Suprapubic skin (tissue), 4 donors: ENCODE measurements around the gene GADL1. TPM values are rescaled to one million over a fixed set of nuclear protein-coding genes. Genes with fewer than 3 reads are reported as not detected.

Experiments used
- DNase-seq, 2 donors: peaks; one replicate each; pipeline ENCODE4 v3.0.0-alpha.2; 2019; ENCODE audit warnings: low spot score in 2 of 2
- H3K27ac ChIP-seq: fragments of 200-600 bp; sonication (generic); one replicate; pipeline ENCODE4 v1.5.1; 2019
- H3K27me3 ChIP-seq: fragments of 200-600 bp; sonication (generic); one replicate; pipeline ENCODE4 v1.5.1; 2019
- H3K36me3 ChIP-seq: fragments of 200-600 bp; sonication (generic); one replicate; pipeline ENCODE4 v1.5.1; 2019
- H3K4me1 ChIP-seq: fragments of 200-600 bp; sonication (generic); one replicate; pipeline ENCODE4 v1.5.1; 2019
- H3K4me3 ChIP-seq: fragments of 200-600 bp; sonication (generic); one replicate; pipeline ENCODE4 v1.5.1; 2019; ENCODE audit warnings: mild to moderate bottlenecking
- H3K9me3 ChIP-seq: fragments of 200-600 bp; sonication (generic); one replicate; pipeline ENCODE4 v1.5.1; 2019
- CTCF ChIP-seq, 2 donors: fragments of 200-600 bp in 1 of 2; fragments of 450-650 bp in 1 of 2; sonication (generic) in 1 of 2; IDR thresholded peaks; one replicate each; pipeline ENCODE4 v1.5.1; 2016 to 2019; ENCODE audit warnings: antibody characterized with exemption in 2 of 2, mild to moderate bottlenecking in 1 of 2, moderate library complexity in 1 of 2
- EP300 ChIP-seq: sonication (generic); formaldehyde crosslinking; IDR thresholded peaks from one replicate; pipeline ENCODE4 v1.6.1; 2017; ENCODE audit warnings: antibody characterized with exemption
- POLR2A ChIP-seq, 2 donors: fragments of 450-650 bp; IDR thresholded peaks; one replicate each; pipeline ENCODE4 v1.6.1; 2017; ENCODE audit warnings: antibody characterized with exemption in 2 of 2, mild to moderate bottlenecking in 2 of 2, moderate library complexity in 2 of 2
- POLR2AphosphoS5 ChIP-seq, 3 donors: sonication (generic); formaldehyde crosslinking; IDR thresholded peaks; one replicate each; pipeline ENCODE4 v1.6.1; 2017; ENCODE audit warnings: antibody characterized with exemption in 3 of 3
- WGBS: methylation state at CpG from one replicate; pipeline ENCODE4 v1.1.5; 2018; 5-methylcytosine and 5-hydroxymethylcytosine counted together
- total RNA-seq, 4 donors: library from RNA; depleted of rRNA; stranded (reverse); fragments of >200 nt; gene quantifications; one replicate each; pipeline ENCODE4 v1.1.0, GENCODE V29; 2016

Gene GADL1
- total RNA-seq, 4 donors from 2014 or later, result not detected

- Histone ChIP-seq H3K4me1 (no peaks in the 10 kb centered on the region), H3K9me3 (no peaks in the 10 kb centered on the region), H3K27ac (no peak overlapping the region), H3K36me3 (no peaks in the 10 kb centered on the region), H3K4me3 (no peak overlapping the region), H3K27me3 (no peaks in the 10 kb centered on the region)
- no peak for DNase-seq
- 97% methylated on average over 1 of the region's 1 CpG for WGBS
- TF ChIP-seq POLR2A (IDR thresholded peaks at IDR 0.05), result no peak
- no peak for TF ChIP-seq EP300
- TF ChIP-seq POLR2AphosphoS5 (IDR thresholded peaks at IDR 0.05), result no peak
- TF ChIP-seq CTCF (IDR thresholded peaks at IDR 0.05), result no peak
Measured at GRCh38 chr3:30918761-30919160, 24.3 kb upstream of the GADL1 start.

DNA sequence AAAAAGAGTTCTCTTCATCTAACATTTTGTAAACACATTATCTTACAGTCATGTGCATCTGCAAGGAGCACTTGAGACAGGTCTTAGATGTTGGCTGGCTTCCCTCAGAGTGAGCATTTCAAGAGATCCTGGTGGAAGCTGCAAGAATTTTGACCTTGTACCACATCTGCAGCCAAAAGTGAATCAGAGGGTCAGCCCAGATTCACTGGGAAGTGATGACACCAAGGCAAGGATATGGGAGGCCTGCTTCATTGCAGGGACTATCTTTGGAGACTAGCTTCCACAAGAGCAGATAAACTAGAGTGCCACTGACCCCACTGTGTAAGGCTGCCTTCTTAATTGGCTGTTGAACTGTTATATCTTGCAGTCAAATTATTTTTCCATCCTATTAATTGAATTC lies 21.3 kb upstream of the GADL1 start:
- TF ChIP-seq POLR2A (IDR thresholded peaks at IDR 0.05) (no peak), POLR2AphosphoS5 (IDR thresholded peaks at IDR 0.05) (no peak), CTCF (IDR thresholded peaks at IDR 0.05) (no peak), EP300 (no peak)
- Histone ChIP-seq H3K4me1 (no peaks in the 10 kb centered on the region), H3K9me3 (no peaks in the 10 kb centered on the region), H3K27me3 (no peaks in the 10 kb centered on the region), H3K36me3 (no peaks in the 10 kb centered on the region), H3K27ac (no peak overlapping the region), H3K4me3 (no peak overlapping the region)
- DNase-seq, result no peak

DNA sequence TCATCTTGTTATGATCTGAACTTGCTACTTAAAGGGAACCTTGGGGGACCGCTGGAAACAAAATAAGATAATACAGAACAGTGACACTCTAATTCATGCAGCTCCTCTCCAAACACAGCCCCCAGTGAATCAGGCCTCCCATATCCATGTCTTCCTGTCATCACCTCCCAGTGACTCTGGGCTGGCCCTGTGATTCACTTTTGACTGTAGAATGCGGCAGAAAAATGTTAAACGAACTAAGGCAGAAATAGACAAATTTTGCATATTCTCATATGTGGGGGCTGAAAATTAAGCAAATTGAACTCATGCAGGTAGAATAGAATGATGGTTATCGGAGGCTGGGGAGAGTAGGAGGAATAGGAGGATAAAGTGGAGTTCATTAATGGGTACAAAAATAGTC lies 20.2 kb upstream of the GADL1 start:
- H3K9me3 ChIP-seq, result no peaks in the 10 kb centered on the region
- H3K27ac ChIP-seq, result no peak overlapping the region
- 88% methylated on average over 4 of the region's 4 CpGs for WGBS
- H3K4me3 ChIP-seq, result no peak overlapping the region
- no peaks in the 10 kb centered on the region for H3K36me3 ChIP-seq
- no peak for DNase-seq
- TF ChIP-seq EP300 (no peak), POLR2AphosphoS5 (IDR thresholded peaks at IDR 0.05) (no peak), CTCF (IDR thresholded peaks at IDR 0.05) (no peak), POLR2A (IDR thresholded peaks at IDR 0.05) (no peak)
- H3K27me3 ChIP-seq, result no peaks in the 10 kb centered on the region
- no peaks in the 10 kb centered on the region for H3K4me1 ChIP-seq

GRCh38 chr3:30913176-30913575 lies 18.7 kb upstream of the GADL1 start:
- Histone ChIP-seq H3K4me1 (no peaks in the 10 kb centered on the region), H3K36me3 (no peaks in the 10 kb centered on the region), H3K9me3 (no peaks in the 10 kb centered on the region), H3K4me3 (no peak overlapping the region), H3K27ac (no peak overlapping the region), H3K27me3 (no peaks in the 10 kb centered on the region)
- no peak for DNase-seq
- TF ChIP-seq CTCF (IDR thresholded peaks at IDR 0.05), result no peak
- 79% methylated on average over 4 of the region's 4 CpGs for WGBS

DNA sequence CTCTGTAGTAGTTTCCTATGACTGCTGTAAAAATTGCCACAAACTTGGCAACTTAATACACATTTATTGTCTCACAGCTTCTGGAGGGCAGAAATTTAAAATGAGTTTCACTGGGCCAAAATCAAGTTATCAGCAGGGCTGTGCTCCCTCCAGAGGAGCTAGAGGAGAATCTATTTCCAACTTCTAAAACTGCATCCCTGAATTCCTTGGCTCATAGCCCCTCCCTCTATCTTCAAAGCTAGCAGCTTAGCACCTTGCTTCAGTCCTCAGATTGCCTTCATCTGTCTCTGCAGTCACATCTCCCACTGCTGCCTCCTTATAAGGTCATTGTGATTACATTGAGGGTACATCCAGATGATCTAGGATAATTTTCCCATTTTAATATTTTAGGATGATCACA lies 17.8 kb upstream of the GADL1 start:
- Histone ChIP-seq H3K4me3 (no peak overlapping the region), H3K36me3 (no peaks in the 10 kb centered on the region), H3K27me3 (no peaks in the 10 kb centered on the region), H3K9me3 (no peaks in the 10 kb centered on the region), H3K27ac (no peak overlapping the region), H3K4me1 (no peaks in the 10 kb centered on the region)
- TF ChIP-seq POLR2A (IDR thresholded peaks at IDR 0.05) (no peak), POLR2AphosphoS5 (IDR thresholded peaks at IDR 0.05) (no peak), EP300 (no peak), CTCF (IDR thresholded peaks at IDR 0.05) (no peak)
- DNase-seq, result no peak
